ENCODE data around the gene PARD3B.

The PARD3B gene

DNA sequence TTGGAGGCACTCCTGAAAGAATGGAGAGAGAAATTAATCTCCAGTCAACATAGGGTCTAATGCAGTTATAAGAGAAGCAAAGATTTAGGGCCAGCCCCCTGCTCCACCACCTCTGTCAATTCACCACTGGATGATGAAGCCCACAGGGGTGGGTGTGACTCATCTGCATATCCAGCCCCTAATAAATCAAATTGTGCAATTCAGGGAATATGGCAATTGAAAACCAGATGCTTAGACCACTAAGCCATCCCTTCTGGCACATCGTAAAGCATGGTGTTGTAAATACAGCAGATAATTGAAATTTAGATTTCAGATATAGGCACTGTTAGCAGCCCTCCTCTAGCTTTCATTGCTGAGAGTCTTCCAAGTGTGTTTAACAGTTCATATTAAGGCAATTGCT lies 541.4 kb downstream of the PARD3B start:
- DNase-seq: no peak

DNA sequence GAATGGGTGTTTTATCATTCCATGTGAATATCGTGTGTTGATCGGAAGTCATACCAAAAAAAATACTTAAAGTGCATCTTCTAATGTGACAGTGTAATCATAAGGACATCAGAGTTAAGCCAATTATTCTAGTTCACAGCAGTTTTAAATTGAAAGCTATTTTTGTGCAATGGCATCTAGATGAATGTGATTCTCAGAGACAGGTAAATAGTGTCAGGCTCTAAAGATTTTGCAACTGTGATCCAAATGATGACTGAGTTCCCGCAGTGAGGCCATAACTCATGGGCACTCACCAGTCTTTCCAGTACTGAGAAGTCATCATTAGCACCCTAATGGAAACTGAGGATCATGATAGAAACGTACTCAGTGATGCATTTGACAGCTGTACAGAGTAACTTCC lies 542.6 kb downstream of the PARD3B start:
- no peak for DNase-seq

DNA sequence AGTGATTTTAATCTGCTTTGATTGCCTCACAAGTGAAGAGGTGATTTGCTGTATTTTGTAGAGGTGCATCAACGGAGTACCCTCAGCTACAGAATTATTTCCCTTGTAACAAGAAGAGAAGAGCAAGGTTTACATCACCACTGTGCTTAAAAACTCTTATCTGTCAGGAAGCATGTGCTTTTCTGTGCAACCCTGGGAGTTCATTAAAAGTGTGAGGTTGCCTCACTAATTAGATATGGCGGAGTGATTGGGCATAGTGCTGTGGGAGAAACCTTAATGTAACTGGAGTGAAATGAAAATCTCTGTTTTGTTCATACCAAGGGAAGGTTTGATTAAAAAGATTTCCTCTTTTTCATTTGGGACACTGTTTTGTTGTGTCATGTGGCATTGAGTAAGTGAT lies 544.7 kb downstream of the PARD3B start:
- DNase-seq: no peak

DNA sequence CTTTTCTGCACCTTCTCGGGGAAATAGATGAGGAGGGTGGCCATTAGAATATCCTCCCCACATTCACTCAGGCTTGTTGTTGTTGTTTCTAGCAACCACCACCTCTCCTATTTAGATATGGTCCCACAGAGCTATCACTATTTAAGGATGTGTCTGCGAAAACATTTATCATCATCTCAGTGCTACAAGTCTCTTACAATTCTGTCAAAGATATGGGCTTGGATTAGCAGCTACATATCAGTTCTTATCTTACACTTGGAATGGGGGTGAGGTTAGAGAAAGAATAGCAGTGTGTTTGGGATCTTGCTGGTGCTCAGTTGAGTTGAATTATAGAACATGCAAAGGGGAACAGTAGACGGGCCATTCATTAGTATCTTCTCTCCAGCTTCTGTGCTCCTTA lies 546.1 kb downstream of the PARD3B start:
- no peak for DNase-seq

DNA sequence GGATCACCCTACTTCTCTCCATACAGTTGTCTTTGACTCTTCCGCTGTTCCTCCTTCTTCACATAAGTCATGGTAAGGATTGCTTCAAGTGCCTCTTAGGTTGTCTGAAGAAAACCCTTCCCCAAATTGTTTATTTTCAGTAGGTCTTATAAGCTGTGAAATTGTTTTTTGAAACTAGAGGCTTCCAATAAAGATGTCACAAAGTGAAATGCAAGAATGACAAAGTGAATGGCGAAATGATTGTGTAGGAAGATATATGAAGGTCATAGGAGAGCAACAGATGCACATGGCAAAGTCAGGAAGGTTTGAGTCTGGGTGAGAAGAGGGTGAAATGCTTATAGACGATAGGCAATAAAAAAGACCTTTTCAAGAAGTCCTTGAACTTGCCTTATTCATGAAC lies 548.8 kb downstream of the PARD3B start:
- DNase-seq: no peak

DNA sequence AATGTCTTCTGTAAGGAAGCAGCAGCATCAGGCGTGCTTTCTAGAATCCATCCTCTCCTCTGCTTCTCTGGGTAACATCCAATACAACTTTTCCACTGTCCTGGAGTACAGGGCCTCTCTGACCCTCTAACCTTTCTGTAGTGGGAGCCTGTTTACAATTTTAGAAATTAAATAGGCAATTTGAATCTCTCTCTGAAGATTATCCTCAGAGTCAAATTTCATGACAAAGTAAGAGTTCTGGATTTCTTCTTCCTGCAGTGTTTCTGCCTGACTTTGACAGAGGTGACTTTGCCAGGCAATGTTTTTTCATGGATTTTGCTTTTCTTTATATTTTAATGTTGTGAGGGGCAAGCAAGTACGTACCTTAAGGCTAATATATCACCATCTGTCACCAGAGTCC lies 558.4 kb downstream of the PARD3B start:
- DNase-seq: no peak

DNA sequence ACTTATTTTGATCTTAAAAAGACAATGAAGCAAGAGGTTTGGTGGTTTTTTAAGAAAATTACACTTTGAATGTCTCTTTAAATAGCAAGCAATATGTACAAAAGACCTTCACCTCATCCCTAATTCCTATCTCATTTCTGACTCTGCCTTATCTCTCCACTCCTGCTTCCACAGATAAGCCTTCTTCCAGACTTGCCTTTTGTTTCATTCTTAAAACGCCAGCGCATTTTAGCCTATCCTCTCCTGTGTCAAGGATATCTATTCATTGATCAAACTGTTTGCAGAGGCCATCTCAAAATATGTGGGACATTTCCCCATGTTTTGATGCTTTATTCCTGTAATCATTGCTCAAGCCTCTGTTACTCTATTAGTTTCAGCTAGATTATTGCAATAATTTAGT lies 562.5 kb downstream of the PARD3B start:
- DNase-seq: no peak

DNA sequence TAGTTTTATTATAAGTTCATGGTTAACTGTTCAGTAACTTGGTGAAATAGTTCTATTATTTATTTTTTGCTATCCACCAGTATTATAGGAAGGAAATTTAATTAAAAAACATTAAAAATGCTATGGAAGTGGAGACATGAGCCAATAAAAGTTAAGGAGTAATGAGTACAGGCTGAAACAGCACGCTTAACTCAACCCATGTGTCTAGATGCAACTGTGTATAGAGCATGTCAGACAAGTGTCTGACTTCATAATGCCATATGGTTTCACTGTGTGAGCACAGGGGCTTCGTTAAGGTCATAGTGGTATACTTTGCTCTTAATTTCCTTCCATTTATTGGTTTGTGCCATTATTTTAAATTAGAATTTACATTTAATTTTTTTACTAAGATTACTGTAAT lies 570.2 kb downstream of the PARD3B start:
- DNase-seq: no peak

DNA sequence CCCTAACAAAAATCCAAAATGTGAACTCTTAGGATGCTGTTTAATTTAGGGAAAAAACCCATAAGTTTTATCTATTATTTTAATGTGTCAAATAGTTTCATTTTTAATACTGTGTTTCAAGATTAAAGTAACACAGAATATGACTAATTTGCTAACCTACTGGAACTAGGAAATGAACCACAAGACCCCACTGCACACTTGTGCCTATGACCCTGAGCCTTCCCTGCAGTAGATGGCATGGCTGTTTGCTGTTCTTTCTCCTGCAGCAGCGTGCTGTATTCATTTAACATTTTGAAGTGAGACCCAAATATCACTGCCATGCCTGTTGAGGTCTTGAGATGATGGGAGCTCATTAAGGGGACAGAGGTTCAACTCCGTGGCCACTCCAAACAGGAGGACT lies 571.9 kb downstream of the PARD3B start:
- no peak for DNase-seq

DNA sequence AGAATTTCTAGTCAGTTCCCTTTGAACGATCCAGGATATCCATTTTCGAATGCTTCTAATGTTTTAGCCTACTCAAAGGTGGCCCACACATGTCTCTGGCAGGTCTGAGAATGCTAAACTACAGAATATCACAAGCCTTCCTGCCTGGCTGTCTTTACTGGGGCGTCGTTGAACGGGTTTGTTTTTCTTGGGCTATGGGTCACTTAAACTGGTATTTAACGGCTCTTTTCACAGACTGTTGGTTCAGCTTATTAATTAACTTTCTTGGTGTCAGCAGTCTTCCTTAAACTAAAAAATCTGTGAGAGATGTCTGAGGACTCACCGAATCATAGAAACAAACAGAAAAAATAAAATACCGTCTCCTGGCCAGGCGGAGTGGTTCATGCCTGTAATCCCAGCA lies 573.9 kb downstream of the PARD3B start:
- DNase-seq: no peak

DNA sequence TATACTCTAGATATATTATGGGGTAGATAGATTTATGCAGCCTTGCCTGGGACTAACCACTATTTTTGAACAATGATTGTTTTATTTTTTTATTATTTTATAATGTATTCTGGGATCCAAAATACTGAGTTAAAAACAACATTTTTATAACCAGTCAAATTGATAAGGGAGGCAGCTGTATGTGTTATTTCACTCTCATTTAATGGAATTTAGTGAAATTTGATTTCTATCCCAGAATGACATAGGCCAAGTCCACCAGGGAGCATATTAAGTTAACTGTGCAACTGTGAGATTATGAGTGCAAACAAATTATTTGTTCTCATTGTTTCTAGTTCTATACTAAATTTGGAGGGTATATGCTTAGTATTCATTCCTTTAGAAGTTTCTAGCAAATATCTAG lies 583.5 kb downstream of the PARD3B start:
- no peak for DNase-seq

DNA sequence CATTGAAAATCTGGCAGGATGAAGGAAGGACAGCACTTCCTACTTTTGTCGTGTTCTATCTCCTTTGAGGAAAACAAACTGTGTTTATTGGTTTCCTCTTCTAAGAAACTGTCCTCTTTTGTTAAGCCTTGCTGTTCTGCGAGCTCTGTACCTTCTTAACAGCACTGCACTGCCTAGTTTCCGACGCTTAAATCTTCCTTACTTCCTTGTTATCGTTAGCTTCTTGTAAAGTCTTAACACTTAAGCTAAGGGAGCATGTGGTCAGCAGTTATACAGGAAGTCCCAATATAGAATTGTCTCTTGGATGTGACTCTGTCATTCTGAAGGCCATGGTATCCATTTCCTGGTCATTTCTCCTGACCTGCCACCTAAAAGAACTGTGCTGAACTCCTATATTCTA lies 584.3 kb downstream of the PARD3B start:
- DNase-seq: no peak

DNA sequence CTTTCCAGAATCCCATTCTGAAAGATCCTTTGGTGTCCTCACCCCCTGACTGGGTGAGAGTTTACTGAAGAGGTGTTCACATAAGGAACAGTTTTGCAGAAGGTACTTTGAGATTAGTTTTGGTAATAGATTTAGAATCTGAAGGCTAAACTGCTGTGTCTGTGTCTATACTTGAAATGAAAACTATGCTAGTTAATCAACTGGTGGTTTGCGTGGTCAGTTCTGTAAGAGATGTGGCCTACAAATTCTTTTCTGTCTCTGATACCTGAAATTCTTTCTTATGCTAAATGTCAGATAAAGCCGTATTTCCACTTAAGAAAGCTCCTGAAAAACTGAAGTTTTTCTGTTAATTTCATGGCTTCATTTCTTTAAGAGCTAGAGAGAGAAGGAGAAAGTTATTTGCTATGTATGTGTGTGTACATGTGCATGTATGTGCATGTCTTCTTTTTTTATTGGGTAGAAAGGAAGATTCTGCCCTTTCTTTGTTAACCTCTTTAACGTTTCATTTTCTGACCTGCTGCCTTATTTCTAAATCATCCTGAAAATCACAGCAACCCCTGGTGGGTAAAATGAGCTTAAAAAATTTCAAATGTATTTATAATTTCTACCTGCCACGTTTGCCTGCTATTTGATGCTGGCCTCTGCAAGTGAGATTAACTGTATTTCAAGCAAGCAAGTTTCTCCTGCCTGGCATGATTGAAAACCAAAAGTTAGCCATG lies 585.0 kb downstream of the PARD3B start:
- no peak for DNase-seq

DNA sequence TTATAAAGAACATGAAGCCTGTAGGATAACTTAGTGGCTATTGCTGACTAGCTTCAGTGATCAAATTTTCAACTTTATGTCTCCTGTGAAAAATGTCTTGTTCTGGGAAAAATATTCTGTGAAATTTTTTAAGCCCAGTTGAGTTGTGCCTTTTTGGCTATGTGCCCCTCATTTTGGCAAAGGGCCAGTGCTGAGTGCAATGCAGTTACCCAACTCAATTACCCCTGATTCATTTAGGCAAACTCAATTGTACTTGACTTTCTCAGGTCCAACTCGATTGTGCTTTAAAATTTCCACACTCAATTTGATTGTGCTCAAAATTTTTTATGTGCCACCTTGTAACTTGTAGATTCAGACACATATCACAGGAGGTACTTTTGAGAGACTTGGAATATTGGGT lies 588.3 kb downstream of the PARD3B start:
- no peak for DNase-seq

DNA sequence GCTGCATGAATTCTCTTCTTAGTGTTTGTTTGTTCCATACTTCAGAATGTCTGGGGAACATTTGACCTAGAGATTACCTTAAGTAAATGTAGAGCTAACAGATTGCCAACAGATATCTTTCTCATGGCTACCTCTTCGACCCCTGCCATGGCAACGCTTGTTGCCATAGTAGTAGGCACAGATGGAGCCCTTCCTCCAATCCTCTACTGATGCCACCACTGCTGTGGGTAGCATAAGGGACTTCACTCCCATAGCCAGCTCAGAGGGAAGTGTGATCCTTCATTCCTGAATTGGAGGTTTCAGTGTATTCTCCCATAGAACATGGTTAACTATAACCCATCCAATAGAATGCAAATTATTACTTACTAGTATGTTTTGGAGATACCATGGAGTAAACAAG lies 593.5 kb downstream of the PARD3B start:
- no peak for DNase-seq

DNA sequence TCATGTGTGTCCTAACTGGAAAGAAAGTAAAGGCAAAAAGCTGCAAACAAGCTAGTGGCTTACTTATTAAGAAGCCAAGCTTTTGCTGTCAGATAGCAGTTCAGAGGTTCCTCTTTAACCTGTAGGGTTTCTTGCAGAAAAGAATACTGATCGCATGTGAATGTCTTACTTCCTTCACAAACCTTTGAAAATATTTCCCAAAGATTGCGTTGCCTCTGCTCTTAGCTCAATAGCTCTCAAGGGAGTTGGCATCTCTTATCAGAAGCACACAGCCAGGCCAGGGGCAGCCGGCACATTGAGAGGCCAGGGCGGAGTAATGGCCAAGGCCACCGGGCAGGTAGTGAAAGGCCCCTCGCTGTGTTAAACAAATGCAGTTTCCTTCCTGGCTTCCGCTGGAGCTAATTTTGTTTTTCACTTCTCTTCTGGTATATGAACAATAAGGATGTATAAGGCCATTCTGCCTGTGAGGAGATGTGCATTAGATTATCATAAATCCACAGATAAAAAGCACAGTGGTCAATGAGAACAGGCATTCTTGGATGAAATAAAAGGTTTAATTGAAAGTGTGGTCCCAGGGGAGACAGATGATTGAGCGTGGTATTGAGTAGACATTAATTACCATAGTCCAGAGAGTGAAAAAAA lies 594.7 kb downstream of the PARD3B start:
- no peak for DNase-seq

DNA sequence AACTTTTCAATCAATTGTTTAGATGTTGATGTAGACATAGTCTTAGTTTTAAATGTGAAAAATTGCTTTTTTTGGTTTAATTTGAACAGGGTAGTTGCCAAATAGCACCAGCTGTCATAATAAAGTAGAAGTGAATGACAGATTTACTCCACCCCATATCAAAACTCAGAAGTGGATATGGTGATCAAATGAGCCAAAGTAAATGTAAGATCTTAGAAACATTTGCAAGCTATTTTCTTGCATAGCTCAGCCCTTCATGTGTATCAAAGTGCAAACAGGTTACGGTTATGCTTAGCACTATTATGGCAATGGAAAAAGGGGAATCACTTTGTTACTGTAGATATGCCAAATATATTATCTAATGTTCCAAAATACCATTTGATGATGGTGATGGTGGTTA lies 596.1 kb downstream of the PARD3B start:
- no peak for DNase-seq

DNA sequence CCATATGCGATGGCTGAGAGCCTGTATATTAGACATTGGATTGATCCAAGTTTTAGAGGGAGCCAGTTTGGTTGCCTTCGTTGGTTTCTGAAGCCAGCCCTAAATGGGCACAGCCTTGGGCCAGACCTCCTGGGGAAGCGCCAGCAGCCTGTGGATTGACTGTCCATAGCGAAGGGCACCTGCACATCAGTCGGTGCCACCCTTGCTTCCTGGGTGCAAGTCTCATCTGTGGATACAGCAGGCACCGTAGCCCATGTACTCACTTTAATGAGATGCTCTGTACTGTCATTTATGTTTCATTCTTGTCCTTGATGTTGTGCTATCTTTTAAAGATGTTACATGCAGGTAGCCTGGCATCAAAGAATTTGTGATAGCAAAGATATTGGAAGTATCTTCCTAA lies 600.6 kb downstream of the PARD3B start:
- no peak for DNase-seq

DNA sequence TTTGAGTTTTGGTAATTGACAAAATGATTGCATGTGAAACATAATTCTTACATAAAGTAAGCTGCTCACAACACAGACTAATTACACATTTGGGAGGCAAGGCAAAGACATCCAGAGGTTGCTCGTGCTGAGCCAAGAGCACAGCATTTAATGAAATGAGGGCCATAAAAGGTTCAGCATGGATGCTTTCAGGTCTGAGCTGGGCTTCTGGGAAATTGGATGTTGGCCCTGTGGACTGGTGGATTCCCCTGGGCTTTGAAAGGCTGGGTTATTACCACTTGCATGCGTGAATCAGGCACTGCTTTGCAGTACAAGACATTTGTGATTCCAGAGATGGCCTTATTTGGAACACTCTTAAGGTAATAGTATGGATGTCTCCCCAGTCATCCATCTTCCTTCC lies 603.5 kb downstream of the PARD3B start:
- DNase-seq: no peak

DNA sequence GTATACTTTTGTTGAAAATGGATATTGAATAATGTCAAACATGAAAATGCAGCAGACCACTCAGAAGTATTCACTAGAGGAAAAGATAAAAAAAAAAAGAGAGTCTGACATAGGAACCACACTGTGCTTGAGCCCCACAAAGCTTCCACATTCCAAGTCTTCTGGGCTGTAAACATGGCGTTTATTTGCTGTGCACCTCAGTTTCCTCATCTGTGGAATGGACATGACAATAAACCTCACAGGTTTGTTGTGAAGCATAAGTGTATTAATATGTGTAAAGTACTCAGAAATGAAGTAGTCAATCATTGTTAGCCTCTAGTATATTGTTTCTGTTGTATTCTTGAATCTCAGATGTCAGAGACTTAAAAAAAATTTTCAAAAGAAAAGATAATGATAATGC lies 611.2 kb downstream of the PARD3B start:
- DNase-seq: no peak

DNA sequence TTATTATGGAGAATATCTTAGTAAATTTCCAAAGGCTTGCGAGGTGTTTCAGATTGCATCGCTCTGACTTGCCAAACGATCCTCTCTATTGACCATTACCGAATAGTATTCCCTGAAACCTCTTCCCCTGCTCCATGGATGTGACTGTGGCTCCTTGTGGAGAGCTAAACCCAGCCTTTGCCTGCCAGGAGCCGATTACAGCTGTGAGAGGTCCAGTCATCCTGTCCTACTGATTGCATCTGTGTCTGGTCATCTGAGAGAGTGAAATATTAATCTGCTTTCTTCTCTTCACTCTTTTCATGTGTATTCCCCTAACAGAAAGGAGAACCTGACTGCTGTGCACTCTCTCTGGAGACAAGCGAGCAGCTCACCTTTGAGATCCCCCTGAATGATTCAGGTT lies 613.1 kb downstream of the PARD3B start:
- no peak for DNase-seq

DNA sequence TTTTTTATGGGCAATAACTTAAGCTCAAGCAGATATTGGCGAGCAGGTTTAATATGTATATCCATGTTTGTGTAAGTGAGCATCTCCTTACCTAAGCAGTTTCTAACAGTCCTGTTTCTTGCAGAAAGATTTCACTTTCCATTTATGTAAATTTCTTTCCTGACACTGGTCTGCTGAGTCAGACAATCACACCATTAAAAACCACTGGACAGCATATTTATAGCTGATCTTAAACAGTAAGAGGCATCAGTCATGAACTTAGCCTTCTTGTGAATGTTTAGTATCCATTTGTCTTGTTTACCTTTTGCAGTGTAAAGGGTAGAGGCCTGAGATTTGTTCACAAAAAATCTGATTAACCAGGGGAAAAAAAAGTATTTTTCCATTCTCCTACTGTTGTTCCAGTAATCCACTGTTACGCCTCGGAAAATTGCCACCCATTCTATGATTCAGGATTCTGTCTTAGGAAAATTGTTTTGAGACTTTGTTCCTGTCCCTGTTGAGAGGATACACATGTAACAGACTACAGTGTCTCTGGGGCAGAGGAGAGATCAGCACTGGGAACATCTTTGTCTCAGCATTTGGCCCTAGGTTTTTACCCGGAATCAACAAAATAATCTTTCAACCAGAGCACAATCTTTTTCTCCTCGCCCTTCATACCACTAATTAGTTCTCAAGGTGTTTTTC lies 616.0 kb downstream of the PARD3B start:
- no peak for DNase-seq

DNA sequence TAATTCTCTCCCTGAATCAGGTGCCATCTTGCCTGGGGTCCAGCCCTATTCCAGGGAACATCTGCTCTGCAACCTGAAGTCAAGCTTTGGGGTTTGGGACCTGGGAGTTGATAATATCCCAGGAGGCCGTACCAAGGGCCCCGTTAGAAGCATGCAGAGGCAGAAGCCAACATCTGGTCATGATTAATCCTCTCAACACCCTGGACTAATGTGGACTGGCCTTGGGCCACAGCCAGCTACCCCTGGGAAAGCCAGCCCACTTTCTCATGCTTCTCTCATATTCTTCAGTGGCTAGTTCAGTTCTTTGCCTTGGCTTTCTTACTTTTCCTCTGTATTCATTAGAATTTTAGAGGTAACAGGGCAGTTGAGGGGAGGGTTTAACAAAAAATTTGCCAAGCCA lies 621.5 kb downstream of the PARD3B start:
- no peak for DNase-seq

DNA sequence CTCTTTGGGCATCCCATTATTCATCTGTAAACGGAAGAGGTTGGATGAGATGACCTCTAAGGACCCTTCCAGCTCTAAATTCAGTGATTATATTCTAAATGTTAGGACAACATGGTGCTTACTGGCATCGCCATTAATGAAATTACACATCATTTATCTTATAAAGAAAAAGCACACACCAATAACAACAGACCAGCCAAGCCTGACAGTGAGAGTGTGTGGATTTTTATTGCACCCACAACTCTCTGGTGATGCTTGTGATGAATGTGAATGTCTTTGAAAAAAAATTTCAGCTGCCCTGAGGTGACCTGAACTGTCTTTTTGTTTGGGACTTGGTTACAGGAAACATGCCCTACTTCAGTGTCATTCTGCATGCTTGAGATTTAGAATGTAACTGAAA lies 623.7 kb downstream of the PARD3B start:
- DNase-seq: no peak

DNA sequence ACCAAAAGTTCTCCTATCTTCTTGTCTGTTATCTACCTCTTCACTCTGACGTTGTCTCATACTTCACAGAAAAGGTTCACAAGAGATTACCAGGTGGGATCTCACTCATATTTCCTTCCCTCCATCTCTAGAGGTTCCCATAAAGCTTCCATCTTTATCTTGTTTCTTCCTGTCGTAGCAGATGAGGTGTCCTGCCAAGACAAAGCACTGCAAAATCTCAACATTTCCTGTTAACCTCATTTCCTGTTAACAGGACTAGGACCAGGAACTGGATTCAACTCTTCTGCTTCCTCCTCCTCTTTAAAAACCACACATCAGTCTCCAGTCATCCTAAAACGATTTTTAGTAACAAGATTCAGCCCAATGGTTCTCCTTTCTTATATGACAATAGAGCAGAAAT lies 624.2 kb downstream of the PARD3B start:
- no peak for DNase-seq
